ENCODE data around the gene TRIM52. TPM values are rescaled to one million over a fixed set of nuclear protein-coding genes. Genes with fewer than 3 reads are reported as not detected.

TRIM52 gene
- total and polyA plus RNA-seq, 2 of the 4 experiments (the other 2 are of a cell fraction): 2.3 to 6.9 TPM

GRCh38 chr5:181241393-181241975, 19.5 kb downstream of the TRIM52 start:
- ChIA-PET POLR2A (ENCODE audit: unreplicated experiment) (no interaction called here), CTCF (interaction anchor here (1.6 kb wide), 1 partner anchor 20 kb away, joined by 5 read pairs; the partner anchor contains the start of gene TRIM52)
- Histone ChIP-seq H3K56ac (ENCODE audit: extremely low read depth, insufficient read depth, low read length) (no peak overlapping the region), H2AFZ (replicated peaks; ENCODE audit: low read length, poor library complexity) (no peak overlapping the region), H2BK120ac (ENCODE audit: low read depth, low read length) (no peak overlapping the region), H3K4me1 (ENCODE audit: control insufficient read depth, insufficient read depth, low read length) (peaks cover 12% of the 10 kb centered on the region), H3K79me1 (ENCODE audit: low read depth in 1 of 2, low read length in 2 of 2) (peaks cover 23 to 62% of the 10 kb centered on the region in 2 experiments), H3K4ac (ENCODE audit: low read depth, low read length) (peak overlapping the region; percentile 26), H2AK9ac (replicated peaks; ENCODE audit: low read depth, low read length, poor library complexity) (no peak overlapping the region), H4K91ac (ENCODE audit: insufficient read depth, low read depth, low read length) (no peak overlapping the region), H3K18ac (ENCODE audit: low read depth, low read length) (no peak overlapping the region), H3K27me3 (ENCODE audit: control insufficient read depth, insufficient read depth, low read length) (no peaks in the 10 kb centered on the region), H4K20me1 (ENCODE audit: insufficient read depth, low read length) (peaks cover 72% of the 10 kb centered on the region), H2BK5ac (ENCODE audit: low read depth, low read length, poor library complexity, severe bottlenecking) (peak overlapping the region; percentile 45), H3K4me3 (ENCODE audit: insufficient read depth, low read depth, low read length) (no peak overlapping the region), H3K14ac (replicated peaks; ENCODE audit: low read depth, low read length) (peak overlapping the region; percentile 16; the same call in 1 of the 2 replicates), H2AK5ac (ENCODE audit: low read depth, low read length) (no peak overlapping the region), H3K9me1 (ENCODE audit: insufficient read depth, low read length) (peaks cover 21% of the 10 kb centered on the region), H3K4me2 (ENCODE audit: low read depth, low read length) (peak overlapping the region; percentile 99), H3K27ac (ENCODE audit: insufficient read depth, low read length) (peak overlapping the region; percentile 38), H2BK15ac (ENCODE audit: low read depth, low read length) (no peak overlapping the region), H2BK20ac (ENCODE audit: low read depth, low read length) (no peak overlapping the region), H3K9ac (ENCODE audit: low read depth, low read length) (peak overlapping the region; percentile 91), H3K36me3 (ENCODE audit: control insufficient read depth, insufficient read depth, low read length) (peaks cover 56% of the 10 kb centered on the region), H3K9me3 (ENCODE audit: control insufficient read depth, insufficient read depth, low read length) (no peaks in the 10 kb centered on the region), H4K5ac (ENCODE audit: low read depth, low read length) (no peak overlapping the region), H3K23ac (ENCODE audit: low read depth, low read length) (peak overlapping the region; percentile 85), H4K8ac (ENCODE audit: low read depth in 2 of 2, low read length in 2 of 2) (peak overlapping the region in 1 of 2 experiments; percentile 10; a peak in 1 of 4 replicates)
- ATAC-seq (ENCODE audit: low read depth) (no peak; the same call in 1 of the 2 replicates), DNase-seq (peak; percentile 90)
- intact Hi-C loops (cut with micrococcal nuclease) (no loop called here), in situ Hi-C loops (cut with MboI; ENCODE audit: low sequenced_read_pairs) (no loop called here), dilution Hi-C loops (cut with HindIII; ENCODE audit: low sequenced_read_pairs, unreplicated experiment) (no loop called here)
- WGBS, 2 experiments (ENCODE audit: extremely low coverage in 2 of 2, insufficient read length in 1 of 2): no CpG with 5 or more reads among the region's 6 CpGs
- BruUV-seq (replicated peaks): no TSS peak
- TF ChIP-seq MAFK (IDR thresholded peaks at IDR 0.05; ENCODE audit: low read depth, low read length) (peak; percentile 56; the same call in 1 of the 2 replicates), CEBPB (IDR thresholded peaks at IDR 0.05; ENCODE audit: low read depth, low read length) (peak; percentile 97), NFE2L2 (IDR thresholded peaks at IDR 0.05; ENCODE audit: low read depth, low read length) (no peak), FOS (IDR thresholded peaks at IDR 0.05; ENCODE audit: low read depth, low read length) (0 out of 2 replicates have a peak, but pooled peaks have one; percentile 5), SMC3 (IDR thresholded peaks at IDR 0.05; ENCODE audit: low read depth, low read length) (no peak), CHD1 (IDR thresholded peaks at IDR 0.05; ENCODE audit: low read depth, low read length) (no peak), CTCF (conservative IDR thresholded peaks at IDR 0.05; ENCODE audit: low read depth, low read length) (0 out of 2 replicates have a peak, but pooled peaks have one; percentile 14), MAZ (IDR thresholded peaks at IDR 0.05; ENCODE audit: borderline replicate concordance, low read depth, low read length) (no peak), RAD21 (IDR thresholded peaks at IDR 0.05; ENCODE audit: low read length) (no peak), RCOR1 (IDR thresholded peaks at IDR 0.05; ENCODE audit: insufficient replicate concordance, low read length) (no peak), RFX5 (IDR thresholded peaks at IDR 0.05; ENCODE audit: low read depth, low read length) (no peak), MXI1 (IDR thresholded peaks at IDR 0.05; ENCODE audit: borderline replicate concordance, low read depth, low read length) (peak; percentile 83), BHLHE40 (IDR thresholded peaks at IDR 0.05; ENCODE audit: low read depth, low read length) (peak; percentile 52; the same call in 1 of the 2 replicates), ELK1 (IDR thresholded peaks at IDR 0.05; ENCODE audit: borderline replicate concordance, low read depth, low read length) (no peak), POLR2A (IDR thresholded peaks at IDR 0.05; ENCODE audit: low read depth, low read length) (no peak)

Measured in IMR-90 (cell line).